VCaP (cell line): ENCODE results near the gene BCL10.

Experiments
- H3K27ac ChIP-seq: fragments of 450-650 bp; 2 replicates; pipeline ENCODE4 v1.5.1; 2017
- TF ChIP-seq, protein P1 (sequence below): fragments of 450-650 bp; conservative IDR thresholded peaks from 2 replicates; pipeline ENCODE4 v1.5.1; 2017; ENCODE audit warnings: mild to moderate bottlenecking, moderate library complexity

The BCL10 gene

DNA sequence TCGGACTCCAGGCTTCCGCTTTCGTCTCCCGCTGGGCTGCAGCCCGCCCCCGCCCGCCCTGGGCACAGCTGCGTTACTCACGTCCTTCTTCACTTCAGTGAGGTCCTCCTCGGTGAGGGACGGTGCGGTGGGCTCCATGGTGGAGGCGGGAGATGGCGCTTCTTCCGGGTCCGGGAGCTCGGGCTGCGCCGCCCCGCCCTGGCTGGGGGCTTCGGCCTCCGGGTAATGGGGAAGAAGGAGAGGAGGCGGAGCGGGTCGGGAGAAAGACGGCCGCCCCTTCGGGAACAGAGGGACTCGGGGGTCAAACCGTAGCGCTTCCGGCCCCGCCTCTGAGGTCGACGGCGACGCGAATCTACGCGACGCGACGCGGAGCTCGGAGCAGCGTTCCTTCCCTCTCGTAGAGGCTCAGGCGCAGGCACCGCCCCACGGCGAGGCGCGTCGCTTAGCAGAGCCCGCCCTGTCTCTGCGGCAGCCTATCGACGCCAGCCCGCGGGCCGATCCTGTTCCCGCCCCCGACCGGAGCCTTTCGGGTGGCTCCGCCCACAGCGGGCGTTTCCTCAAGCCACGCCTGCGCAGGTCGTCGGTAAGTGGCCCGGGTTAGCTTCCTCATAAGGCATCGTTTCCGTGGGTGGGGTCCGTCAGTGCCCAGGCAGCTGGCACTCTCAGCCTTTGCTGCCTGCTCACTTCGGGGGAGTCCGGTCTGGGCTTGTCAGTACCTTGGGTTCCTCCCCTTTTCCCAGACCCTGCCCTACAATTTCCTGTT lies at the start of gene BCL10:
TSS of gene BCL10 (minus strand) at position 418 of the 763 bp plus-strand sequence. CDS start at position 138, 280 bp downstream.
- TF ChIP-seq, protein P1, sequence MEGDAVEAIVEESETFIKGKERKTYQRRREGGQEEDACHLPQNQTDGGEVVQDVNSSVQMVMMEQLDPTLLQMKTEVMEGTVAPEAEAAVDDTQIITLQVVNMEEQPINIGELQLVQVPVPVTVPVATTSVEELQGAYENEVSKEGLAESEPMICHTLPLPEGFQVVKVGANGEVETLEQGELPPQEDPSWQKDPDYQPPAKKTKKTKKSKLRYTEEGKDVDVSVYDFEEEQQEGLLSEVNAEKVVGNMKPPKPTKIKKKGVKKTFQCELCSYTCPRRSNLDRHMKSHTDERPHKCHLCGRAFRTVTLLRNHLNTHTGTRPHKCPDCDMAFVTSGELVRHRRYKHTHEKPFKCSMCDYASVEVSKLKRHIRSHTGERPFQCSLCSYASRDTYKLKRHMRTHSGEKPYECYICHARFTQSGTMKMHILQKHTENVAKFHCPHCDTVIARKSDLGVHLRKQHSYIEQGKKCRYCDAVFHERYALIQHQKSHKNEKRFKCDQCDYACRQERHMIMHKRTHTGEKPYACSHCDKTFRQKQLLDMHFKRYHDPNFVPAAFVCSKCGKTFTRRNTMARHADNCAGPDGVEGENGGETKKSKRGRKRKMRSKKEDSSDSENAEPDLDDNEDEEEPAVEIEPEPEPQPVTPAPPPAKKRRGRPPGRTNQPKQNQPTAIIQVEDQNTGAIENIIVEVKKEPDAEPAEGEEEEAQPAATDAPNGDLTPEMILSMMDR = no peak
- peak within 1 kb of the TSS; percentile 86 for H3K27ac ChIP-seq

GRCh38 chr1:85325920-85326319 lies 49.5 kb upstream of the BCL10 start:
- TF ChIP-seq, protein P1 = no peak
- H3K27ac ChIP-seq = no peak overlapping the region

DNA sequence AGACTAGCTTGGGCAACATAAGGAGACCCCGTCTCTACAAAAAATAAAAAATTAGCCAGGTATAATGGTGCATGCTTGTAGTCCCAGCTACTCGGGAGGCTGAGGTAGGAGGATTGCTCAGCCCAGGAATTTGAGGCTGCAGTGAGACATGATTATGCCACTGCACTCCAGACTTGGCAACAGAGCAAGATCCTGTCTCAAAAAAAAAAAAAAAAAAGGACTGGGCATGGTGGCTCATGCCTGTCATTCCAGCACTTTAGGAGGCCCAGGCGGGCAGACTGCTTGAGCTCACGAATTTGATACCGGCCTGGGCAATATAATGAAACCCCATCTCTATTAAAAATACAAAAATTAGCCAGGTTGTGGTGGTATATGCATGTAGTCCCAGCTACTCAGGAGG lies 47.3 kb upstream of the BCL10 start:
- no peak overlapping the region for H3K27ac ChIP-seq
- TF ChIP-seq, protein P1 = no peak

GRCh38 chr1:85322655-85323054 lies 46.2 kb upstream of the BCL10 start:
- TF ChIP-seq, protein P1 = no peak
- no peak overlapping the region for H3K27ac ChIP-seq

- H3K27ac ChIP-seq = no peak overlapping the region
- TF ChIP-seq, protein P1 = no peak
Measured at GRCh38 chr1:85321237-85321964, 45.0 kb upstream of the BCL10 start.

- H3K27ac ChIP-seq = no peak overlapping the region
- TF ChIP-seq, protein P1 = no peak
Measured at GRCh38 chr1:85320371-85321131, 44.1 kb upstream of the BCL10 start.

DNA sequence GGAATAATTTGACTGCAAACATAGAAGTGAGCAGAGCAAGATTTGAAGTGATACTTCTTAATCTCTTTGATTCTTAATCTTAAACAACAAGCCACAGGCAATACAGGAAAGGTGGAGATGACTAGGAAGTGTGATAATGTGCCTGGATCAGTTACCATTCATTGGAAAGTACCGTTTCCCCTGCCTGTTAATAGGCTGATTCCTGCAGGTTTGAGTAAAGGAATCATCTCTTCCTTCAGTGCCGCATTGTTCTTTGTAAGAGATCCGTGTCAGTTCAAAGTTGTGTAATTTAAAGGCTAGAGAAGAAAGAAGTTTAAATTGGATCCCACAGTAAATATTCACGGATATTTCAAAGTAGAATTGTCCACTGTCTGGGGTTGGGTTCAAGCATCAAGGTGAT lies 43.5 kb upstream of the BCL10 start:
- TF ChIP-seq, protein P1 = no peak
- H3K27ac ChIP-seq = no peak overlapping the region
